ENCODE data around the gene SHH. TPM values are rescaled to one million over a fixed set of nuclear protein-coding genes. Genes with fewer than 3 reads are reported as not detected.

The SHH gene
- polyA plus RNA-seq, 1 donor: 0.06 TPM

GRCh38 chr7:155806096-155806871 is 6.0 kb downstream of the SHH start:
- DNase-seq (ENCODE audit: low read depth): no peak

GRCh38 chr7:155805826-155806095 is 6.5 kb downstream of the SHH start:
- DNase-seq (ENCODE audit: low read depth): no peak

- no peak for DNase-seq (ENCODE audit: low read depth)
Measured at GRCh38 chr7:155804897-155805825, 7.1 kb downstream of the SHH start.

- DNase-seq (ENCODE audit: low read depth): no peak
Measured at GRCh38 chr7:155804431-155804831, 7.8 kb downstream of the SHH start.

- DNase-seq (ENCODE audit: low read depth): no peak
Measured at GRCh38 chr7:155803418-155804376, 8.6 kb downstream of the SHH start.

- no peak for DNase-seq (ENCODE audit: low read depth)
Measured at GRCh38 chr7:155802906-155803417, 9.3 kb downstream of the SHH start.

- no peak for DNase-seq (ENCODE audit: low read depth)
Measured at GRCh38 chr7:155802291-155802690, 10.0 kb downstream of the SHH start.

- DNase-seq (ENCODE audit: low read depth): no peak
Measured at GRCh38 chr7:155800741-155801267, 11.5 kb downstream of the SHH start.

- DNase-seq (ENCODE audit: low read depth): no peak
Measured at GRCh38 chr7:155800301-155800700, 12.0 kb downstream of the SHH start.

GRCh38 chr7:155799514-155799913 is 12.7 kb downstream of the SHH start:
- no peak for DNase-seq (ENCODE audit: low read depth)

- DNase-seq (ENCODE audit: low read depth): no peak
Measured at GRCh38 chr7:155798673-155799439, 13.4 kb downstream of the SHH start.

- no peak for DNase-seq (ENCODE audit: low read depth)
Measured at GRCh38 chr7:155797262-155798250, 14.7 kb downstream of the SHH start.

- DNase-seq (ENCODE audit: low read depth): no peak
Measured at GRCh38 chr7:155796381-155797261, 15.6 kb downstream of the SHH start.

- DNase-seq (ENCODE audit: low read depth): no peak
Measured at GRCh38 chr7:155795951-155796350, 16.3 kb downstream of the SHH start.

GRCh38 chr7:155795401-155795800 is 16.9 kb downstream of the SHH start:
- no peak for DNase-seq (ENCODE audit: low read depth)

- no peak for DNase-seq (ENCODE audit: low read depth)
Measured at GRCh38 chr7:155794196-155794595, 18.1 kb downstream of the SHH start.

GRCh38 chr7:155793720-155794119 is 18.5 kb downstream of the SHH start:
- DNase-seq (ENCODE audit: low read depth): no peak

- DNase-seq (ENCODE audit: low read depth): no peak
Measured at GRCh38 chr7:155792999-155793560, 19.2 kb downstream of the SHH start.

All from forelimb muscle (tissue), 1 donor.